SU-DHL-6 (cell line): ENCODE data around the gene PTK6.

ENCODE experiments used
- H2AFZ ChIP-seq: fragments of 200-600 bp; sonication (generic); 2 replicates; pipeline ENCODE4 v1.6.1; 2014; ENCODE audit warnings: low read depth, mild to moderate bottlenecking, moderate library complexity, mixed read lengths, antibody characterized with exemption, low read length; ENCODE audit not compliant: severe bottlenecking
- H3F3A ChIP-seq: fragments of 200-600 bp; shearing (Covaris generic); 2 replicates; pipeline ENCODE4 v1.6.0; 2016; ENCODE audit warnings: antibody characterized with exemption, mild to moderate bottlenecking; ENCODE audit not compliant: insufficient read depth
- H3K27ac ChIP-seq: fragments of 200-600 bp; sonication (generic); 2 replicates; pipeline ENCODE4 v1.5.1; 2016; ENCODE audit warnings: low read depth, mild to moderate bottlenecking, low read length, moderate library complexity, mixed read lengths
- H3K27me3 ChIP-seq: fragments of 200-600 bp; sonication (generic), shearing (Covaris generic); 2 replicates; pipeline ENCODE4 v1.6.0; 2014; ENCODE audit warnings: mild to moderate bottlenecking, low read length
- H3K36me3 ChIP-seq: fragments of 200-600 bp; sonication (generic); 2 replicates; pipeline ENCODE4 v1.6.1; 2014; ENCODE audit warnings: mild to moderate bottlenecking, low read length, mixed read lengths
- H3K4me2 ChIP-seq: fragments of 300-600, 200-600 bp; shearing (Covaris generic), sonication (generic); 2 replicates; pipeline ENCODE4 v1.6.0; 2014; ENCODE audit warnings: low read length, low read depth, mild to moderate bottlenecking; ENCODE audit not compliant: poor library complexity, severe bottlenecking
- H3K4me3 ChIP-seq: fragments of 200-600 bp; sonication (generic); 2 replicates; pipeline ENCODE4 v1.5.1; 2014; ENCODE audit warnings: antibody characterized with exemption, low read length, mild to moderate bottlenecking, mixed read lengths; ENCODE audit not compliant: insufficient read depth, poor library complexity, severe bottlenecking
- H3K79me2 ChIP-seq: fragments of 200-600 bp; sonication (generic); 2 replicates; pipeline ENCODE4 v1.6.1; 2014; ENCODE audit warnings: mild to moderate bottlenecking, low read length, moderate library complexity; ENCODE audit not compliant: insufficient read depth
- H3K9ac ChIP-seq: fragments of 200-600 bp; sonication (generic); 2 replicates; pipeline ENCODE4 v1.7.0; 2014; ENCODE audit warnings: mild to moderate bottlenecking, low read length
- H3K9me2 ChIP-seq: fragments of 200-600 bp; sonication (generic); replicated peaks from 2 replicates; pipeline ENCODE4 v1.6.1; 2014; ENCODE audit warnings: low read length; ENCODE audit not compliant: insufficient read depth
- H3K9me3 ChIP-seq: fragments of 200-600 bp; sonication (generic); 2 replicates; pipeline ENCODE4 v1.6.1; 2014; ENCODE audit warnings: low read length, mixed read lengths; ENCODE audit not compliant: insufficient read depth
- H4K20me1 ChIP-seq: fragments of 200-600 bp; sonication (generic); 2 replicates; pipeline ENCODE4 v1.6.1; 2014; ENCODE audit warnings: low read depth, mild to moderate bottlenecking, antibody characterized with exemption, low read length, moderate library complexity, mixed read lengths
- CTCF ChIP-seq: fragments of 200-600 bp; sonication (generic); IDR thresholded peaks from one replicate; pipeline ENCODE4 v1.5.1; 2017; ENCODE audit warnings: antibody characterized with exemption, mild to moderate bottlenecking, low read length, moderate library complexity; ENCODE audit not compliant: insufficient read depth, poor library complexity, severe bottlenecking
- EZH2phosphoT487 ChIP-seq: fragments of 200-600 bp; sonication (generic), shearing (Covaris generic); conservative IDR thresholded peaks from 2 replicates; pipeline ENCODE4 v1.6.1; 2018; ENCODE audit warnings: mild to moderate bottlenecking, antibody characterized with exemption, low read length, moderate library complexity, mixed read lengths

PTK6 gene

DNA sequence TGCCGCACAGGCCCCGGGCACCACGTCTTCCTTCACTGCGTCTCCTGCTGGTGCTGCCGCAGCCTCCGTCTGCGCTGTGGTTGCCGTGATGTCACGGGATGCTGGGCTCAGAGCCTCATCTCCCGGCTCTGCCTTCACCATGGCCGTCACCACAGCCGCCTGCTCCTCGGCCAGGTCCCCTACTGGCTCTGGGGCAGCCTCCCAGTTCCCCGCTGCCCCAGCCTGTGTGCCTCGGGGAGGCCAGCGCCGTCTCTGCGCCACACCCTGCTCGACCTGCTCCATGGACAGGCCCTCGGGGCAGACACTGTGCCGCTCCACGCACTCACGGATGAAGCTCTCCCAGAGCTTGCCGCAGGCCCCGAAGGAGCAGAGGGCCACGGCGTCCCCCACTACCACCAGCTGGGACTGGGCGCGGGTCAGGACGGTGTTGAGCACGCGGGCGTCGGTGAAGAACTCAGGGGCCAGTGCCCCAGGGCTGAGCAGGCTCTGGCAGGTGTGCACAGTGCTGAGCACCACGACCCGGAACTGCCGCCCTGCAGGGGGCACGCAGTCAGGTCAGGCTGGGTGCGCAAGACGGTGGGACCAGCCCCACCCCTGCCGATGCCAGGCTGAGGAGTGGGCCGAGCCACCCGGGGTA is 28.6 kb upstream of the PTK6 start:
- H2AFZ ChIP-seq, result no peak overlapping the region
- no peak overlapping the region for H3K4me3 ChIP-seq
- H3K9ac ChIP-seq, result no peak overlapping the region
- no peaks in the 10 kb centered on the region for H3K27me3 ChIP-seq
- H3K36me3 ChIP-seq, result no peaks in the 10 kb centered on the region
- H3F3A ChIP-seq, result no peaks in the 10 kb centered on the region
- H3K9me2 ChIP-seq, result no peaks in the 10 kb centered on the region
- TF ChIP-seq CTCF (no peak), EZH2phosphoT487 (no peak)
- H3K4me2 ChIP-seq, result no peak overlapping the region
- no peaks in the 10 kb centered on the region for H4K20me1 ChIP-seq
- no peaks in the 10 kb centered on the region for H3K9me3 ChIP-seq
- H3K27ac ChIP-seq, result no peak overlapping the region
- no peaks in the 10 kb centered on the region for H3K79me2 ChIP-seq

DNA sequence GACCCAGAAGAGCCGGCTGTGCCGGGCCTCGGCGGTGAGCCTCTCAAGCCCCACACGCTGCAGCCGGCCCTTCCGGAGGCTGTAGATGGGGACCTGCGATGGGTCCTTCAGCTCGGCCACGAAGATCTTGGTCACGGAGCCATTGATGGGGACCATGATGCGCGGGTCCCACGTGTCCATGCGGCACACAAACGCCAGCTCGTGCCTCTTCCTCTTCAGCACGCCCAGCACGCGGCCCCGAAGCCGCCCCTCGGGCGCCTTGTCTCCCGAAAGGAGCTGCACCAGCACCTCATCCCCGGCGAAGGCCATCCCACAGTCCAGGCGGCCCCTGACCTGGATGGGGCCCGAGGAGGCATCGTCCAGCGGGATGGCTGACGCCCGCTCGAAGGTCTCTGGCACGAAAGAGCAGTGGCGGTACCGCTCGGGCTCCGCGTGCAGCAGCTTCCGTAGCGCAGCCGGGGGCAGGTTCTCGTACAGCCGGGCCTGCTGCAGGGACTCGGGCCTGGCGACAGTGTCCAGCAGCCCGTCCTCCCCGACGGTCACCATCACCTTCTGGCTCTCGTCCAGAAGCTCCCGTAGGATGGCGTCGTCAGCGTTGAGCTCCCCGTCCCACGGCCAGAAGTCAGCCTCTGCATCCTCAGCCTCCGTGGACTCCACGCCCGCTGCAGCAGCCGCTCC is 28.0 kb upstream of the PTK6 start:
- no peak overlapping the region for H2AFZ ChIP-seq
- no peaks in the 10 kb centered on the region for H3F3A ChIP-seq
- H3K27me3 ChIP-seq, result no peaks in the 10 kb centered on the region
- H3K27ac ChIP-seq, result no peak overlapping the region
- H3K9me3 ChIP-seq, result no peaks in the 10 kb centered on the region
- H3K9ac ChIP-seq, result no peak overlapping the region
- no peaks in the 10 kb centered on the region for H3K9me2 ChIP-seq
- no peaks in the 10 kb centered on the region for H3K79me2 ChIP-seq
- no peaks in the 10 kb centered on the region for H4K20me1 ChIP-seq
- H3K4me2 ChIP-seq, result no peak overlapping the region
- no peaks in the 10 kb centered on the region for H3K36me3 ChIP-seq
- no peak overlapping the region for H3K4me3 ChIP-seq
- no peak for TF ChIP-seq CTCF

DNA sequence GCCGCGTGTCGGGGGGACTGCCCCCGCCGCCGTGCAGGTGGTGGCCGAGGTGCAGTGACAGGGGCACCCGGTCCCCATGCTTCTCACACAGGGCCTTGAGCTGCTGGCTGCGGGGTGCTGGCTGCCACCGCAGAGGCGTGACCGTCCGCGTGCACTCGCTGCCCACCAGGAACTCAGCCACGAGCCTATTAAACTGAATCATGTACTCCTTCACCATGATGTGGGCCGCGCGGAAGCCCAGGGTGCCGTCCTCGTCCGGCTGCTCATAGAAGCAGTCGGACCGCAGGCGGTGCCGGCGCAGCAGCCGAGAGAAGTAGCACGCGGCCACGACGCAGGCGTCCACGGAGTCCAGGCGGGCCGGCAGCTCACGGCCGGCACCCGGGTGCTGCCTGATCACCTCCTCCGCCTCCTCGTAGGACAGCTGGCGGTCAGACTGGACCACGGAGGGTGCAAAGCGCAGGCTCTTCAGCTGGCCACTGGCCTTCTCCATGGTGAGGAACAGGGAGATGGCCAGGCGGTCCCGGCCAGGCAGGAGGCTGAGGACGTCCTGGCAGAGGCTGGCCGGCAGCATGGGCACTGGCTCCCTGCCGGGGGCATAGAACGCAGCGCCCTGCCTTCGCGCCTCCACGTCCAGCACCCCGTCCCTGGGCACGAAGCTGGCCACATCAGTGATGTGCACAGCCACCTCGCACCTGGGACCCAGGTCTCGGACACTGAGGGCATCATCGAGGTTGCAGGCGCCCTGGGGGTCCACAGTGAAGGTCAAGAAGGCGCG is 27.0 kb upstream of the PTK6 start:
- H3K9ac ChIP-seq, result no peak overlapping the region
- no peak overlapping the region for H3K4me2 ChIP-seq
- H4K20me1 ChIP-seq, result no peaks in the 10 kb centered on the region
- no peak overlapping the region for H3K27ac ChIP-seq
- no peak overlapping the region for H2AFZ ChIP-seq
- H3K9me2 ChIP-seq, result no peaks in the 10 kb centered on the region
- no peak for TF ChIP-seq EZH2phosphoT487
- no peaks in the 10 kb centered on the region for H3K79me2 ChIP-seq
- no peak overlapping the region for H3K4me3 ChIP-seq
- no peaks in the 10 kb centered on the region for H3K36me3 ChIP-seq
- H3K27me3 ChIP-seq, result no peaks in the 10 kb centered on the region
- no peaks in the 10 kb centered on the region for H3K9me3 ChIP-seq
- no peaks in the 10 kb centered on the region for H3F3A ChIP-seq
